Measurements from ENCODE around the gene RTN1.

RTN1 gene

GRCh38 chr14:59582845-59583509 lies 287.6 kb downstream of the RTN1 start:
- DNase-seq (ENCODE audit: extremely low read depth, low read depth) = no peak
- no peak for TF ChIP-seq CTCF (IDR thresholded peaks at IDR 0.05; ENCODE audit: low read depth, low read length, missing control alignments)
- H3K4me3 ChIP-seq (replicated peaks; ENCODE audit: low read depth, low read length) = no peak overlapping the region

- no peak for TF ChIP-seq CTCF (IDR thresholded peaks at IDR 0.05; ENCODE audit: low read depth, low read length, missing control alignments)
- no peak for DNase-seq (ENCODE audit: extremely low read depth, low read depth)
Observed at GRCh38 chr14:59582161-59582560, 288.4 kb downstream of the RTN1 start.

GRCh38 chr14:59580911-59581310 lies 289.7 kb downstream of the RTN1 start:
- DNase-seq (ENCODE audit: extremely low read depth, low read depth) = no peak
- no peak overlapping the region for H3K4me3 ChIP-seq (replicated peaks; ENCODE audit: low read depth, low read length)
- TF ChIP-seq CTCF (IDR thresholded peaks at IDR 0.05; ENCODE audit: low read depth, low read length, missing control alignments) = no peak

More at GRCh38 chr14:59582161-59582560, 288.4 kb downstream of the RTN1 start:
- no peak overlapping the region for H3K4me3 ChIP-seq (replicated peaks; ENCODE audit: low read depth, low read length)

- TF ChIP-seq CTCF (IDR thresholded peaks at IDR 0.05; ENCODE audit: low read depth, low read length, missing control alignments) = peak; percentile 84
- H3K4me3 ChIP-seq (replicated peaks; ENCODE audit: low read depth, low read length) = peak within 1 kb of the TSS; percentile 32
- DNase-seq (ENCODE audit: extremely low read depth, low read depth) = no peak
Observed at GRCh38 chr14:59576332-59577294, 294.0 kb downstream of the RTN1 start, which contains the start of gene CCDC175. CCDC175 (minus strand) TSS chr14:59576812; CDS start chr14:59576775, 37 bp downstream.

GRCh38 chr14:59570122-59570521 lies 300.5 kb downstream of the RTN1 start:
- H3K4me3 ChIP-seq (replicated peaks; ENCODE audit: low read depth, low read length) = no peak overlapping the region
- no peak for TF ChIP-seq CTCF (IDR thresholded peaks at IDR 0.05; ENCODE audit: low read depth, low read length, missing control alignments)
- DNase-seq (ENCODE audit: extremely low read depth, low read depth) = no peak

- TF ChIP-seq CTCF (IDR thresholded peaks at IDR 0.05; ENCODE audit: low read depth, low read length, missing control alignments) = no peak
- DNase-seq (ENCODE audit: extremely low read depth, low read depth) = no peak
- H3K4me3 ChIP-seq (replicated peaks; ENCODE audit: low read depth, low read length) = no peak overlapping the region
Observed at GRCh38 chr14:59566725-59567124, 303.9 kb downstream of the RTN1 start.

Measured in HFF-Myc (cell line).